ENCODE measurements around the gene GALNT3. TPM values are rescaled to one million over a fixed set of nuclear protein-coding genes. Genes with fewer than 3 reads are reported as not detected.
A peak's percentile ranks its signal among the peaks of the same experiment; 100 is the strongest.

GALNT3 gene
- total RNA-seq, 1 experiment from 2014 or later = 18.5 TPM

DNA sequence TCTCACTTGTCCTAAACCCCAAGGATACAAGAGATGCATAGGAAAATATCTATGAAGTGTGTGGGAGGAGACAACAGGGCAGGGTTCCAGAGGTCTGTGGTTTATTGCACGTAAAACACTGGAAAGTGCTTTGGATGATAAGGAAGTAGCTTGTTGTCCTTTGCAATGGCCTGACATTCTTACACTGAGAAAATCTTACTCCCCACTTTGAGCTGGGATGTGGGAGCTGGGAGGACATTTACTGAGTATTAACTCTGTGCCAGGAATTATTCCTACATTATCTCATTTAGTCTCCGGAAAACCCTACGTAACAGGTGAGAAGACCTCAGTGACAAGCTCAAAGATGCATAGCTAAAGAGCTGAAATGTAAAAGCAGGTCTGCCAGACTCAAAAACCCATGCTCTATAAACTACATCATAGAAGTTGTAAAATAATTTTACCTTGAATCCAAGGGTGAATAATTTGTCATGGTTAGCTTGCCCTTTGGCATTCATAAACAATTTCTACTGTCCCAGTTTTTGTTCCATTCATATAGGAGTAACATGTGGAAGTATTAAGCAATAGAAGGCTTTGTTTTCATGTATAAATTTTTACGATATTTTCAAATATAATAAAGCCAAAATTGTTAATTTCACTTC lies 9.2 kb upstream of the GALNT3 start:
- peak overlapping the region in 1 of 3 experiments; percentile 7; a peak in 1 of 7 replicates for H3K27ac Mint-ChIP-seq
- no peaks in the 10 kb centered on the region for H3K23me2 ChIP-seq (ENCODE audit: insufficient read length, low read depth, low read length, poor library complexity, severe bottlenecking)
- no peak overlapping the region for H2BK20ac ChIP-seq (ENCODE audit: low read depth, low read length, poor library complexity, severe bottlenecking)
- no peak overlapping the region for H2BK120ac ChIP-seq (ENCODE audit: low read depth, low read length, poor library complexity, severe bottlenecking)
- no peaks in the 10 kb centered on the region for H3K27me3 ChIP-seq (ENCODE audit: insufficient read depth, low read length)
- DNase-seq = no peak
- H2BK12ac ChIP-seq (ENCODE audit: insufficient read length, low read depth, low read length) = no peak overlapping the region
- no peaks in the 10 kb centered on the region for H3K4me1 ChIP-seq (ENCODE audit: insufficient read depth, low read length)
- H3K27me3 Mint-ChIP-seq (ENCODE audit: low read depth) = no peaks in the 10 kb centered on the region
- no peaks in the 10 kb centered on the region for H3K79me2 ChIP-seq (ENCODE audit: insufficient read depth, low read length)
- H3K4ac ChIP-seq (ENCODE audit: low read depth, low read length) = no peak overlapping the region
- H2AFZ ChIP-seq (ENCODE audit: low read length) = no peak overlapping the region
- peaks cover 0 to 4% of the 10 kb centered on the region in 2 experiments; a peak in 1 of 5 replicates for H3K9me3 Mint-ChIP-seq
- no peaks in the 10 kb centered on the region for H3K79me1 ChIP-seq (ENCODE audit: insufficient read depth, low read depth, low read length, poor library complexity, severe bottlenecking)
- TF ChIP-seq, protein P1, sequence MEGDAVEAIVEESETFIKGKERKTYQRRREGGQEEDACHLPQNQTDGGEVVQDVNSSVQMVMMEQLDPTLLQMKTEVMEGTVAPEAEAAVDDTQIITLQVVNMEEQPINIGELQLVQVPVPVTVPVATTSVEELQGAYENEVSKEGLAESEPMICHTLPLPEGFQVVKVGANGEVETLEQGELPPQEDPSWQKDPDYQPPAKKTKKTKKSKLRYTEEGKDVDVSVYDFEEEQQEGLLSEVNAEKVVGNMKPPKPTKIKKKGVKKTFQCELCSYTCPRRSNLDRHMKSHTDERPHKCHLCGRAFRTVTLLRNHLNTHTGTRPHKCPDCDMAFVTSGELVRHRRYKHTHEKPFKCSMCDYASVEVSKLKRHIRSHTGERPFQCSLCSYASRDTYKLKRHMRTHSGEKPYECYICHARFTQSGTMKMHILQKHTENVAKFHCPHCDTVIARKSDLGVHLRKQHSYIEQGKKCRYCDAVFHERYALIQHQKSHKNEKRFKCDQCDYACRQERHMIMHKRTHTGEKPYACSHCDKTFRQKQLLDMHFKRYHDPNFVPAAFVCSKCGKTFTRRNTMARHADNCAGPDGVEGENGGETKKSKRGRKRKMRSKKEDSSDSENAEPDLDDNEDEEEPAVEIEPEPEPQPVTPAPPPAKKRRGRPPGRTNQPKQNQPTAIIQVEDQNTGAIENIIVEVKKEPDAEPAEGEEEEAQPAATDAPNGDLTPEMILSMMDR (conservative IDR thresholded peaks at IDR 0.05) = no peak
- no peak overlapping the region for H3K9ac ChIP-seq (ENCODE audit: extremely low read depth, insufficient read length, low read length)
- H4K5ac ChIP-seq (ENCODE audit: insufficient read length, low read depth, low read length) = no peak overlapping the region
- no peak overlapping the region for H3K23ac ChIP-seq (ENCODE audit: insufficient read length, low read depth, low read length)
- H3K14ac ChIP-seq (ENCODE audit: insufficient read depth, low read length) = no peak overlapping the region
- H3K18ac ChIP-seq (ENCODE audit: insufficient read length, low read depth, low read length) = no peak overlapping the region
- no peaks in the 10 kb centered on the region for H3K9me3 ChIP-seq (ENCODE audit: control insufficient read depth, low read depth, low read length)
- H3K4me3 Mint-ChIP-seq = no peak overlapping the region
- no peak overlapping the region for H3K27ac ChIP-seq (ENCODE audit: insufficient read length, low read depth, low read length)
- WGBS (ENCODE audit: extremely low coverage, insufficient read length, low lambda C conversion rate) = no CpG with 5 or more reads among the region's 4 CpGs
- H2AK5ac ChIP-seq (ENCODE audit: insufficient read length, low read length) = no peak overlapping the region
- H3T11ph ChIP-seq (ENCODE audit: low read length) = no peak overlapping the region
- H3K56ac ChIP-seq (ENCODE audit: insufficient read length, low read depth, low read length) = no peak overlapping the region
- peaks cover 6 to 25% (median 18%) of the 10 kb centered on the region in 3 experiments; a peak in 6 of 7 replicates for H3K36me3 Mint-ChIP-seq (ENCODE audit: insufficient read depth in 1 of 3, low read depth in 3 of 3)
- no peak overlapping the region for H3K4me2 ChIP-seq (ENCODE audit: insufficient read depth, insufficient read length, low read length)
- H4K20me1 ChIP-seq (ENCODE audit: control insufficient read depth, insufficient read depth, insufficient read length) = no peaks in the 10 kb centered on the region
- no peak overlapping the region for H2BK5ac ChIP-seq (ENCODE audit: insufficient read length, low read length)
- no peak overlapping the region for H2BK15ac ChIP-seq (ENCODE audit: low read depth, low read length)
- H3K4me1 Mint-ChIP-seq = peaks cover 1 to 2% of the 10 kb centered on the region in 2 experiments; a peak in 3 of 4 replicates
- H4K8ac ChIP-seq (replicated peaks; ENCODE audit: insufficient read length, low read depth, low read length) = no peak overlapping the region
- H4K91ac ChIP-seq (ENCODE audit: insufficient read length, low read depth, low read length) = no peak overlapping the region

All from H9 (cell line).